Measurements from ENCODE around the gene DIAPH2. TPM values are rescaled to one million over a fixed set of nuclear protein-coding genes. Genes with fewer than 3 reads are reported as not detected.

The DIAPH2 gene
- total and polyA plus RNA-seq, 9 of the 15 experiments (the other 6 are each of a cell fraction or from before 2014, with no cell fraction given): 0.01 to 0.18 (median 0.07) TPM; not detected in 1

GRCh38 chrX:97310373-97310772 lies 625.7 kb downstream of the DIAPH2 start:
- POLR2A ChIA-PET: no interaction called here

More at GRCh38 chrX:97310373-97310772, 625.7 kb downstream of the DIAPH2 start:
- ATAC-seq (peak; percentile 36; the same call in 1 of the 3 replicates), FAIRE-seq (no peak), DNase-seq (ENCODE audit: extremely low read depth in 1 of 4, low spot score in 3 of 4) (peak in 1 of 4 experiments; percentile 3)
- intact Hi-C loops (cut with micrococcal nuclease) (no loop called here), in situ Hi-C loops (cut with MboI) (no loop called here)
- TF ChIP-seq NKRF (IDR thresholded peaks at IDR 0.05; ENCODE audit: borderline replicate concordance): no peak
- no peak for TF ChIP-seq HLTF (IDR thresholded peaks at IDR 0.05)
- no peak for TF ChIP-seq CTCF (IDR thresholded peaks at IDR 0.05 in 2 of 3, conservative IDR thresholded peaks at IDR 0.05 in 1 of 3; ENCODE audit: insufficient read depth in 2 of 3, low read depth in 1 of 3, low read length in 3 of 3)
- TF ChIP-seq MAFF (IDR thresholded peaks at IDR 0.05; ENCODE audit: low read length): no peak
- no peak for TF ChIP-seq TRIM25 (IDR thresholded peaks at IDR 0.05; ENCODE audit: borderline replicate concordance)
- no peak for TF ChIP-seq GTF2A2 (tag; IDR thresholded peaks at IDR 0.05)
- no peaks in the 10 kb centered on the region for H3K27me3 ChIP-seq (ENCODE audit: control insufficient read depth in 2 of 2, insufficient read depth in 2 of 2, low read length in 2 of 2)
- H3K36me3 ChIP-seq (ENCODE audit: control insufficient read depth, insufficient read depth, low read length): no peaks in the 10 kb centered on the region
- WGBS (ENCODE audit: insufficient coverage, low coverage, missing lambda C conversion rate): 4% methylated on average over 8 of the region's 8 CpGs
- no peak overlapping the region for H3K4me2 ChIP-seq (ENCODE audit: insufficient read depth, low read length)
- no peaks in the 10 kb centered on the region for H3K9me3 ChIP-seq (replicated peaks; ENCODE audit: control insufficient read depth, insufficient read depth, low read depth, low read length)
- no peak overlapping the region for H3K4me3 ChIP-seq
- no TSS peak for BruUV-seq (replicated peaks)
- no peak overlapping the region for H2AFZ ChIP-seq (ENCODE audit: low read depth, low read length)
- H3K9ac ChIP-seq (ENCODE audit: insufficient read depth in 1 of 2, low read depth in 2 of 2, low read length in 2 of 2): no peak overlapping the region
- CTCF ChIA-PET (ENCODE audit: low intra/inter-chr PET ratio): no interaction called here
- H3K79me2 ChIP-seq (ENCODE audit: control insufficient read depth, insufficient read depth, low read length): no peaks in the 10 kb centered on the region
- no peak overlapping the region for H3K27ac ChIP-seq (ENCODE audit: extremely low read depth, low read depth, low read length)
- no peaks in the 10 kb centered on the region for H3K4me1 ChIP-seq (replicated peaks in 1 of 2; ENCODE audit: control insufficient read depth in 2 of 2, insufficient read depth in 2 of 2, low read length in 2 of 2)
- H3K9me1 ChIP-seq (ENCODE audit: control insufficient read depth, insufficient read depth, low read length): no peaks in the 10 kb centered on the region
- no peaks in the 10 kb centered on the region for H4K20me1 ChIP-seq (replicated peaks; ENCODE audit: control insufficient read depth, insufficient read depth, low read length)
